Fibroblast of skin of scalp (primary cell): Measurements from ENCODE around the gene COL18A1.

ENCODE experiments used
- DNase-seq: peaks from one replicate; pipeline ENCODE4 v3.0.0-alpha.2; 2013

COL18A1 gene

DNA sequence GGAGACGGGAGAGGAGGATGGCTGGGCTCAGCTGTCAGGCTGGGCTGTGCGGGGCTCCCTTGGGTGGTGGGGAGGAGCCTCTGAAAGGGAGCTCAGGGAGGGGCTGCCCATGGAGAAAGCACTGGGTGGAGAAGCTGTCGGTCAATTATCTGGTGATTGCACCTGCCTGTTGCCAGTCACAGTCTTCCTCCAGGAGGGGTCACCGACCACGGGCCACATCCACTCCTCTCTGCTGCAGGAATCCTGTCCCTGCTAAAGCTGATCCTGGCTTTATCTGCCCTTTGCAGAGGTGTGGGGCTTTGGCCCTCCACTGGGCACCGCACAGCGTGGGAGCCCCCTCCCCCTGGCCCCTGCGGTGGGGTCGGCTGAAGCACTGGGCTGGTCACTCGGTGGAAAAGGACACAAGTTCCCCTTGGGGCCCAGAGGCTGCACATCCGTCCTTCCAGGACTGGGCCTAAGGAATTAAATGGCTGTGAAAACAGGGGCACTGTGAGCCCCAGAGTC lies 21.8 kb upstream of the COL18A1 start:
- no peak for DNase-seq

DNA sequence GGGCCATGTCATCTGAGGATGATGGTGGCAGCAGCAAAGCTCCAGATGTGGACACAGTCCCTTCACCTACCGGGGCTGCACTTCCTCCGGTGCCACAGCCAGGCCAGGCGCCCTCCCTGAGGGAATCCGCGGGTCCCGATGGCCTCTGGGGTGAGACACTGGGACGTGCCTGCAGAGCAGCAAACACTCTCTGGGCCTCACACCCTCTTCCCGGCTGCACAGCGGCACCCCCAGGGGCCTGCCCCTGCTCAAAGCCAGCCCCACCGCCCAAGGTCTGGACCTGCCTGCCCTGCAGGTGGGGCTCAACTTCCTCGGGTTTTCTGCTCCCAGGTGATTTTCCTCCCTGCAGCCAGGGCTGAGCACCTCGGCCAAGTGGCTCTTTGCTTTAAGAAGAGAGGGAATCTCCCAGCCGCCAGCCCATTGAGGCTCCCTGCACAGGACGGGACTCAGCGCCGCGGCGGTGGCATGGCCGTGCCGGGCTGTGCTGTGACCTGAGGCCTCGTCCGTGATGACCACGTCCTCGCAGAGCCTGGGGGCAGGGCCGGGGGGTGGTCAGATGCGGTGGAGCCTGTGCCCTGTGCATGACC lies 21.3 kb upstream of the COL18A1 start:
- no peak for DNase-seq

DNA sequence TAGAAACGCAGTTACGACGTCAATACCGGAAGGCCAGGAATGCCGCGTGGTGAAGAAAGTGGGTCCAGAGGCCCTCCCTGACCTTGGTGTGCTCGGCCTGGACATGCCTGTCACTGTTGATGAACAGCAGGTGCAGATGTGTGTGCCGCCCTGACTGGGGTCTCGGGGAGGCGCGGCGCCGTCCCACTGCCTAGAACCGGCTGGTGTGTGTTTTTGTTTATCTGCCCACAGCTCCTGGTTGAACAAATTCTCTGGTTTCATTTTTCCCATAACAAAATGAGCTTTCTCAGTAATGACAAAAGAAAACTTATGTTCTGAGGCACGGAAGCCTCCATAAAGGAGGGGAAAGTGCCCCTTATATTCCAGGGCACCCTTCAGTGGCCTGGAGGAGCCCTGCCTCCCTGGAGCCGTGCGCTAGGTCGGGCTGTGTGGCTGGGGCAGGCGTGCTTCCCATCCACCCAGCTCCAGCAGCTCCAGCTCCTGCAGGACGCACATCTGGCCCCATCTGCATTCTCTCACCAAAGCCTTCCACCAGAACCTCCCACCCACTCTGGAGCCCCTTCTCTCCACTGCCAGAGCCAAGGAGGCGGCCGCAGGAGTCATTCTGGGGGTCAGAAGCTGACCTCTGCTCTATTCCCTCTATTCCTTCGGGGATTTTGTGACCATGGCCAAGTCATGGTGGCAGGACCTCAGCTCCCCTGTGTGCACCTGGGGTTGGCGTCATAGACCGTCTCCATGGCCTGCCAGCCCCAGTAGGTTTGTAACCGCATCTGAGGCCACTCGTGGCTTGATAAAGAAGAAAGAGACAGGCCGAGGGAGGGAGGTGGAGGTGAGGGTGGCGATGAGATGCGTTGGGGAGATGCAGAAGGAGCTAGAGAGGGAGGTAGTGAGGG lies 20.1 kb upstream of the COL18A1 start:
- DNase-seq: no peak

DNA sequence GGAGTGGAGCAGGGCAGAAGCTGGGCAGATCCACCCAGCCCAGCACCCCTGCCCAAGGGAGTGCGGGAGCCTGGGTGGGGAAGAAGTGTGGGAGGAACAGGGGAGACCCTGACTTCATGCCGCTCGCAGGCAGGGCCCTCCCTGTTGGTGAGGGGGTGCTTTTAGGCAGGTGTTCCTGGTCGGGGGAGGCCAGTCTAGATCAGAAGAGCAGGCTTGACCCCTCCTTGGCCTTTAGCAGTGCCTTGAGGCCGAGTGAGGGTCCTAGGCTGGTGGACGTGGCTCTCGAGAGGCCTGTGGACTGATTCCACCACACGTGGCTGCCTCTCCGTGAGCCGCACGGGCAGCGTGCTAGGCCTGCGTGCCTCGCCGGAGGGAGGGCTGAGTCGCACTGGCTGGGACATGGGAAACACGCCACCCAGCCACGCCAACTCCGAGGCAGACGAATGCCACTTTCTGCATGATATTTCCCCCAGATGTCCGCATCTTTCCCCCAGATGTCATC lies 19.4 kb upstream of the COL18A1 start:
- DNase-seq: no peak

DNA sequence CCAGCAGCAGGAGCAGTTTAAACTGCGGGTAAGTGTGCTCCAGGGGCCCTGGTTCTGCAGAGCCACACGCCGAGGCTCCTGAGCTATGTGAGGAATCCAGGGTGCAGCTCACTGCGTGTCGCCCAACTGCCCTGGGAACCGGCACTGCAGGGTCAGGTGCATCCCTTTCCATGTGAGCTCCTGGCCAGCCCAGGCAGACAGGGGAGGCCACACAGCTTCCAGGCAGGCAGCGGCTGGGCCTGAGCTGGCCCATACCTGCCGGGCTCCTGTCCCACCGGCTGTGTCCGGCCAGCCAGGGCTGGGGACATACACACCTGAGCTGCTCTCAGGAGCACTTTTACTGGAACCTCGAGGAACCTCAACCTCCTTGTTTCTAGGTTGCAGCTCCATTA lies 18.6 kb upstream of the COL18A1 start:
- DNase-seq: no peak

DNA sequence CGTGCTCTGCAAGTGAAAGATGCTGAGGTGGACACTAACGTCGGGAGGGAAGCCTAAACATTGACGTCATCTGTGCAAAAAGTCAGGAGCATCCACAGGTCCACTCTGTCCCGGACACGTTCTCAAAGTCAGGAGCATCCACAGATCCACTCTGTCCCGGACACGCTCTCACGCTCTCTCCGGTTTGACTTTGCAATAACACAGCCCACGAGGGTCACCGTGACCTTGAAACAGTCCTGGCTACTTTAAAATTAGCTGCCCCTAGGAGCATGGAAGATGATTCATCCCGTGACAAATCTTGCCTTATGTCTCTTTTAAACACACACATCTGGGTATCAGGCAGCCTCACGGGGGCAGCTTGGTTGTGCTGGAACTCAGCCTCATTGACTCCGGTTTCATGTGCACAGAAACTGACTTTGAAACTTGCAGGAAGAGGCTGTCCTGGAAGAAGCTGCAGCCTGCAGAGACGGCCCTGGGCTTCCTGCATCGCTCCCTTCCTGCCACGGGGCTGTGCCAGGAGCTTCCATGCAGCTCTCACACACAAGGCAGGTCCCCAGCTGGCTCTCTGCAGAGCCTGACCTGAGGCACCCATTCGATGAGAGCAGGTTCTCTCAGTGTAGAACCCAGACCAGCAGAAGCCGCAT lies 18.1 kb upstream of the COL18A1 start:
- DNase-seq: peak; percentile 89

DNA sequence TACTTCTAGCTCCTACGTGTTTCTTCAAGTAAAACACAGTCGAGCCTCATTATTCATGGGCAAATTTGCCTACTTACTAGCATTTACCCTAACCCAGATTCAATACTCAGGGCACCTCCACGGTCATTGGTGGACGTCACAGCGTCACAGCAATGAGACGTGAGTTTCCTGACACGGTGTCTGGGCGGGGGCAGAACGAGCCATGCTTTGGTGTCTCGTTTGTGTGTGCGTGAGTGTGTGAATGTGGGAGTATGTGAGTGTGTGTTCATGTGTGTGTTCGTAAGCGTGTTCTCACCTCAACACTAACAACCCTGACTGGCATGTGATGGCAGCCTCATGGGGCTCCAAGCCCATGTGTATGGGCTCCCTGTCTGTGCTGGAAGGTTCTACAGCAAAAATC lies 17.5 kb upstream of the COL18A1 start:
- no peak for DNase-seq

DNA sequence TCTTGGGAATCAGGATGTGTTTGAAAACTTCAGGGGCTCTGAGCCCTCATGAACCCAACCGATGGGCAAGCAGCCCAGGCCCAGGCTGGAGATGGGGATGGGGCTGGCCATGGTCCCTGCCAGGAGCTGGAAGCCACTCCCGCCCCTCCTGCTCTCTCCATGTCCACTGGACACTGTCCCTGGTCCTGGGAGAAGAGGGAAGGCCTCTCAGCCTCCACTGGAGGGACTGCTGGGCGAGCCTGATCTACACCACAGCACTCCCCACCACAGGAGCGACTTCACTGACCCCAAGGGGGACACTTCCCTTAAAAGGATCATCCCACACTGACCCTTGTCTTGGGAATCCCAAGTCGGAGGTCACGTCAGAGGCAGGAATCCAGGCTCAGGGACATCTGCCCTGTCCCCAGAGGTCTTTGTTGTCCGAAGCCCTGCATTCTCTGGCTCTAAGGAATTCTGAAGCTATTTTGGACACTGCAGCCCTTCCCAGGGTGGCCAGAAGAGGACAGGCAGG lies 16.9 kb upstream of the COL18A1 start:
- DNase-seq: no peak

DNA sequence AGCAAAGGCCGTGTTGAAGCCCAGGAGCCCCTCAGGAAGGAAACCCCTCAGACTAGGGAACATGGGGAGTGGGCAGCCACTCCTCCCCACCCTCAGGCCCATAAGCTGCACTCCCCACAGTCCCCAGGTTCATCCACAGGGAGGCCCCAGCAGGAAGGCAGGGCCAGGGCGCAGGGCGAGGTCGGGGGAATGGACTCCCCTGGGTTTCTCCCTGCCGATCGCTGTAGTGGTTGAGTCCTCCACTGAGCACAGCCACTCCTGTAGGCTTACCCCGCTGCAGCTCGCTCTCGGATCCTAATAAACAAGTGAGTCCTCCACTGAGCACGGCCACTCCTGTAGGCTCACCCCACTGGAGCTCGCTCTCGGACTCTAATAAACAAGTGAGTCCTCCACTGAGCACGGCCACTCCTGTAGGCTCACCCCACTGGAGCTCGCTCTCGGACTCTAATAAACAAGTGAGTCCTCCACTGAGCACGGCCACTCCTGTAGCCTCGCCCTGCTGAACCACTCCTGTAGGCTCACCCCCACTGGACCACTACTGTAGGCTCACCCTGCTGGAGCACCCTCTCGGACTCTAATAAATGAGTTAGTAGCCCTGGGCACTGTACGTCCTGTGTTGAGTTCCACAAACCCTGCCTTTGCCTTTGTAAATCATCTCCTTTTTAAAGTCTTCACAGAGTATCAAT lies 16.2 kb upstream of the COL18A1 start:
- DNase-seq: no peak

DNA sequence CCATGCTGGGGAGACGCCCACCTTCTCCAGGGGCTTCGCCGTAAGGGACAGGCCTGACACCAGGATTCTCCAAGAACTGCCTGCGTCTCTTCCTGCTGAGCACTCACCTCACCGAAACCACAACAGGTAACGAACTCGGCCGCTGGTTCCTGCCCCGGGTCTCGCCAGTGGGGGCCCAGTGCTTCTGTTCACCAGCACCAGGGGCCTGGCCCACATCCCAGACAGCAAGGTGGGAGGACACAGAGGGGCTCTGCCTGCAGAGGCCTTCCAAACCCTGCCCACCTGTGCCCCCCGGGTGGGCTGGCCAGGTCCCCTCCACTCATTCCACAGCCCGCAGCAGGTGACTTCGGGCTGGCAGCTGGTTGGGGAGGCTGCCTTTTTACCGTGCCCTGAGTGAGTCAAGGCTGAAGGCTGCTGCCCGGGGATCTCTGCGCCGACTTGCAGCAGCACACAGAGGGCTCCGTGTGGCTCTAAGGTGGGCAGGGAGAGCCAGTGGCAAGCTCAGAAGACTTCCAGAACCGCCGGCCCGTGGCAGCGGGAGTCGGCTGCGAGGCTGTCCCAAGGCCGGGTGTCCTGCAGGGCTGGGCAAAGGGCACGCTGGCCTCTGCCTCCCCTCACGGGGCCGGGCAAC lies 14.7 kb upstream of the COL18A1 start:
- no peak for DNase-seq

DNA sequence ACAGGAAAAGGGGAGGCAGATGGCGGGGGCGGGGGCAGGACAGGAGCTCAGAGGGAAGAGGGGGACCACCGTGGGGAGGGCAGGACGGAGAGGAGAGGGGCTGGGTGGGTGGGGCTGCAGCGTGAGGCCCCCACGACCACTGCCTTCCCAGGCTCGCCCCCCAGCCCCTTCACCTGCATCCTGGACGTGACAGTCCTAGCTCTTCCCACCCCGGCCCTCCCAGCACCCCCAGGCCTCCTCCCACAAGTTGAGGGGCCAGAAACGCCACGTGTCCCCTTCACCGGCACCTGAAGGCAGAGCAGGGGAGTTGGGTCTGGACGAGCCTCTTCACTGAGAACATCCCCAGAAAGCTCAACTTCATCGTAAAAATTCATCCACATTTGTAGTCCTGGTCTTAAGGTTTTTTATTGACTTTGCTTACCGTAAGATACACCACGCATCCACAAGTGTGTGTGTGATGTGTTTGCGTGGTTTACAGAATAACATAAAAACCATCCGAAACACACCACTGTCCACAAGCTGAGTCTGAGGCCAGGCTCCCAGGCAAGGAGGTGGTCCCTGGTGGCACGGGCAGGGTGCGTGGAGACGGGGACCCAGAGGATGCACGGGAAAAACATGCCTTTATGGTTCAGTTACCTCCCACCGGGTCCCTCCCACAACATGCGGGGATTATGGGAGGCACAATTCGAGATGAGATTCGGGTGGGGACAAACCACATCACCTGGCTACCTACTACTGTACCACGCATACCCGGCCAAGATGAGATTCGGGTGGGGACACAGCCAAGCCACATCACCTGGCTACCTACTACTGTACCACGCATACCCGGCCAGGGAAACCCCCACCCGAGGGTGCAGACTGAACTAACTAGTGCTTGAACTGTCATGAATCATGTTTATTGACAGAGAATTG lies 13.9 kb upstream of the COL18A1 start:
- no peak for DNase-seq

DNA sequence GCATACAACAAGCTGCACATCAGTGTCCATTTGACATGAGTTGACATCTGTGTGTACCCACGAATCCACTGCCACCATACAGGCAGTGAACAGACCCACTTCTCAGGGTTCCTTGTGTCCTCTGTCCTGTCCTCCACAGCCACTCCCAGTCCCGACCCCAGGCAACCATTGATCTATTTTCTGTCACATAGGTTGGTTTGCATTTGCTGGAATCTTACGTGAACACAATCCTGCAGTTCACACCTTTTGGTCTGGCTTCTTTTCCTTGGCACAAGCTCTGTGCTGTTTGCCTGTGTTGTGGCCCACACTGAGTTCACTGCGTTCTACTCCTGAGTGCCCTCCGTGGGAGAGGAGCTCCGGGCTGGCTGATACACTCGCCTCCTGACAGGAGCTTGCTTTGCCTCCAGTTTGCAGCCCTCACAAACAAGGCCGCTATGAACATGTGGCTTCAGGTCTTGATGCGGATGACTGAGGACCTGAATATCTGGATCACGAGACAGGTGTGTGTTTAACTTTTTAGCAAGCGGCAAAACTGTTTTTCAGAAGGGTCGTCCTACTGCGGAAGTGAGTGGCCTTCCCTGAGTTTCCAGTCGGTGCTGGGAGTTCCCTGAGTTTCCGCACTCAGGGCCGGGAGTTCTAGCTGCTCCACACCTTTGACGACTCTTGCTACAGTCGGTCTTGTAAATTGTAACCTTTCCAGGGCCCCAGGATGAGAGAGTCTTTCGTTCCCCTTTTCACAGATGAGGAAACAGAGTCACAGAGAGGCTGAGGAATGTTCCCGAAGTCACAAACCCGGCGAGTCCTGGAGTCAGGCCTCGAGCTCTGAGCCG lies 13.0 kb upstream of the COL18A1 start:
- DNase-seq: no peak

DNA sequence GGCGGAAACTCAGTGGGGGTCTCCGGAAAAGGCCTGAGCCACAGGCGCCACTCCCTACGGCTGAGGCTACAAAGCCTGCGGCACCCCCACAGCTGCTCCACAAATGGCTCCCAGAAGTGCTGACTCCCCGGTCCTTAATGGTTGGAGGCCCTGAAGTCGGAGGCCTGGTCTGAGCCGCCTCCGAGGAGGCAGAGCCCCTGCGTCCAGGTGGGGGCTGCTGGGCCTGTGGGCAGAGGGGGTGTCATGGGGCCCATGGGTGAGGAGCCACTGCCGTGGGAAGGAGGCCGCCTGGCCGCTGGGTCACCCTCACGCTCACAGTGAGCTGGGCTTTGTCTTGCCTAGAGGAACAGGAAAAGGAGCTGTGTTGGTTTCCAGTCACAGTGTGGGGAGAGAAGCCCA lies 12.4 kb upstream of the COL18A1 start:
- DNase-seq: no peak

DNA sequence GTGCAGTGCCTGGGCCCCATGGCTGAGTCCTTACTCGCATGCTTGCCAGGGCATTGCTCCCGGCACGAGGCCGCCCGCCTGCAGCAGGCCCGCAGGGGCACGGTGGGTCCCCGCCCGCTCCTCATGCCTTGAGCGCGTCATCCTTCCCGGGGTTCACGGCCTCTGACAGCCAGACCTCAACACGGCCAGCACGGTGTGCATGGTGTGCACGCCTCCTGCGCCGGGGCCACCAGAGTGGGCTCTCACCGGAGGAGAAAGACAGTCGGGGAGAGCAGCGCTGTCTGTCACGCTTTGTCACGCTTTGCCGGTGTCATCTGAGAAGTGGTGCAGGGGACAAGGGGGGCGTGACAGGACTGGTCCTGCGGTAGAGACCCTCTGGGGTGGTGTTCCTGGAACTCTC lies 11.9 kb upstream of the COL18A1 start:
- no peak for DNase-seq

DNA sequence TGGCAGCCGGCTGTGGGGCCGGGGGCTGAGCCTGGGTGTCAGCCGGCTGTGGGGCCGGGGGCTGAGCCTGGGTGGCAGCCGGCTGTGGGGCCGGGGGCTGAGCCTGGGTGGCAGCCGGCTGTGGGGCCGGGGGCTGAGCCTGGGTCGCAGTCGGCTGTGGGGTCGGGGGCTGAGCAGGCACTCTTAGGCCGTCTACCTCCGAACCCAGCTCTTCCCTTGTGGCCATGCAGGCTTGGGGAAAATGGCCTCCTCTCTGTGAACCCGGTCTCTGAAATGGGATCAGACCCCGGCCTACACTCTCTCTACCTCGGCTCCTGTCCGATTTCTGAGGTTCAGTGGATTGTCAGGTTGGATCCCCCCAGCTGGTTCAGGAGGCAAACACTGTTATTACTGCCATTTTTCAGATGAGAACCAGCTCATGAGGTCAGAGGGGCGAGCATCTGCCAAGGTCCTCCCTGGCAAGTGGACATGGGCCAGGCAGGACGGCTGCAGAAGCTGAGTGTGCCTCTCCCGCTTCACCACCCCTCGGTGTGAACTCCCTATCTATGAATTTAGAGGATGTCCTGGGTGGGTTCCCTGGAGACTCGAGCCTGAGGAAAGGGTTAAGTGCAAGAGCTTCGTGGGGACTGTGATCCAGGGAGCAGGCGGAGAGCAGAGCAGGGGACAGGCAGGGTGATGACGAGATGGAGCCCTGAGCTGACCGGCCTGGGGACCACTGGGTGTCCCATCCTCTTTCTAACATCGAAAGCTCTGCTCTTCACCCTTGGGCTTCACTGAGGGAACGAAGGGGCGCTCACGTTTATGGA lies 10.9 kb upstream of the COL18A1 start:
- no peak for DNase-seq

DNA sequence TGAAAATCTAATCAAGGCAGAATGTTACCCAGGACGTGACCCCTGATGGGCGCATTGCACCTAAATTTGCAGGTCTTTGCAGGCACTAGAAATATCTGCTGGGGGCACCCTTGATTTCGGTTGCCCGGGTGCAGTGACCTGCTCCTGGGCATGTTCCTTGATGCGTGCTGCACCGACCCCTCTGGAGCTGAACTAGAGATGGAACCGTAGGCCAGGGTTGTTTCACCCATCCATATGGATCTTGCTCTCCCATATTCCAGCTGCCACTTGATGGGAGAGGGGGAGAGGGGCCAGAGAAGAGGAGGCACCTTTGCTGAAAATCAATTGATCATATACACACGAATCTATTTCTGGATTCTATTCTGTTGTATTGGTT lies 8.4 kb upstream of the COL18A1 start:
- no peak for DNase-seq

DNA sequence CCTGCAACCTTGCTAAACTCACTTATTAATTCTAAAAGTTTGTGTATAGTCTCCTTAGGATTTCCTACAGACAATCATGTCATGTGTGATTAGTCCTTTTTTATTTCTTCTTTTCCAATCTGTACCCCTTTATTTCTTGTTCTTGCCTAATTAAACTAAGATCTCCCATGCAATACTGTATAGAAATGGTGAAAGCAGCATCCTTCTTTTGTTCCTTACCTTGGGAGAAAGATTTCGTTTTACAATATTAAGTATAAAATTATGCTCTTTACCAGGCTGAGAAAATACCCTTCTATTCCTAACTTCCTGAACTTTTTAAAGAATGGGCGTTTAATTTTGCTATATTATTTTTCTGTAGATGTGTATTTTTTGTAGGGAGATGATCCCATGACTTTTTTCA lies 7.6 kb upstream of the COL18A1 start:
- no peak for DNase-seq

DNA sequence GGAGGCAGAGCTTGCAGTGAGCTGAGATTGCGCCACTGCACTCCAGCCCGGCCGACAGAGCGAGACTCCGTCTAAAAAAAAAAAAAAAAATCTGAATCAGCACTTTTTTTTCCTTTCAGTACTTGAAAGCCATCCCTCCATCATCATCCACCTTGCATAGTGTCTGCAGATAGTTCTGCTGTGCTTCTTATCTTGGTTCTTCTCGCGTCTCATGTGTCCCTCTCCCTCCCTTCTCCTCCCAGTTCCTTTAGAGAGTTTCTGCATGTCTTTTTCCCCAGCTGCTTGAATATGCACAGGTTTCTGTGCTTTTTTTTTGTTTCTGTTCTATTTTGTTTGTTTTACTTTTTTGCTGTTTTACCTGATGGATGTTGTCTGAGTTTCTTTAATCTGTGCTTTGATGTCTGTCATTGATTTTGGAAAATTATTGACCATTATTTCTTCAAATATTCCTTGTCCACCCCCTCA lies 3.9 kb upstream of the COL18A1 start:
- DNase-seq: no peak
